Urothelium cell line (cell line): Measurements from ENCODE around the gene ZNF454.

ENCODE experiments used
- DNase-seq: peaks from one replicate; pipeline ENCODE4 v3.0.0; 2011; ENCODE audit warnings: low spot score, mixed read lengths
- FAIRE-seq: peaks from 2 replicates; lab custom pipeline; 2011; peaks lifted over from hg19 to GRCh38; lab: Jason Lieb, UNC

The ZNF454 gene

GRCh38 chr5:178940569-178941360 is at the start of gene ZNF454:
TSS of gene ZNF454 (plus strand) at chr5:178941198. CDS start at chr5:178942792, 1,594 bp downstream.
- DNase-seq (peak; percentile 93), FAIRE-seq (no peak)

- DNase-seq (no peak), FAIRE-seq (no peak)
Observed at GRCh38 chr5:178895615-178896571, 45.1 kb upstream of the ZNF454 start, which contains the start of gene ZFP2. TSS of gene ZFP2 (plus strand) at chr5:178895913. CDS start at chr5:178931314, 35,401 bp downstream.

- DNase-seq (no peak), FAIRE-seq (no peak)
Observed at GRCh38 chr5:178899289-178899688, 41.7 kb upstream of the ZNF454 start.

- DNase-seq (no peak), FAIRE-seq (no peak)
Observed at GRCh38 chr5:178902849-178903248, 38.1 kb upstream of the ZNF454 start.

- no peak for FAIRE-seq
- DNase-seq: no peak
Observed at GRCh38 chr5:178931846-178932760, 8.9 kb upstream of the ZNF454 start.

GRCh38 chr5:178941361-178941760 is 363 bp downstream of the ZNF454 start:
- no peak for FAIRE-seq

GRCh38 chr5:178965465-178966055 is 24.6 kb downstream of the ZNF454 start:
- no peak for DNase-seq
- FAIRE-seq: no peak

More at GRCh38 chr5:178941361-178941760, 363 bp downstream of the ZNF454 start:
- no peak for DNase-seq

- no peak for FAIRE-seq
- no peak for DNase-seq
Observed at GRCh38 chr5:178981381-178981780, 40.4 kb downstream of the ZNF454 start.

GRCh38 chr5:178982941-178983340 is 41.9 kb downstream of the ZNF454 start:
- DNase-seq (no peak), FAIRE-seq (no peak)

- no peak for FAIRE-seq
- DNase-seq: no peak
Observed at GRCh38 chr5:178983728-178984127, 42.7 kb downstream of the ZNF454 start.

- FAIRE-seq (no peak), DNase-seq (no peak)
Observed at GRCh38 chr5:178984145-178985072, 43.4 kb downstream of the ZNF454 start.

- FAIRE-seq (no peak), DNase-seq (no peak)
Observed at GRCh38 chr5:178986326-178986960, 45.4 kb downstream of the ZNF454 start.

GRCh38 chr5:178988436-178989220 is 47.6 kb downstream of the ZNF454 start:
- FAIRE-seq: no peak
- no peak for DNase-seq

- DNase-seq (no peak), FAIRE-seq (no peak)
Observed at GRCh38 chr5:178989311-178989710, 48.3 kb downstream of the ZNF454 start.

- FAIRE-seq (no peak), DNase-seq (no peak)
Observed at GRCh38 chr5:178990491-178990890, 49.5 kb downstream of the ZNF454 start.

GRCh38 chr5:178991190-178992145 is 50.5 kb downstream of the ZNF454 start:
- DNase-seq: no peak
- no peak for FAIRE-seq
